ENCODE results near the gene SPATA31C2. TPM values are rescaled to one million over a fixed set of nuclear protein-coding genes. Genes with fewer than 3 reads are reported as not detected.

SPATA31C2 gene
- total RNA-seq, 1 experiment from 2014 or later: not detected

Other genes with a start within 250 kb of the SPATA31C2 start
- gene SPATA31C1, start 220.5 kb downstream of the SPATA31C2 start, total RNA-seq (2014; rRNA removed; shearing (Covaris generic); ENCODE audit: low replicate concordance): not detected in 2 replicates
- 2.3 and 4.0 TPM in 2 replicates for gene CDK20, start 163.9 kb downstream of the SPATA31C2 start, total RNA-seq (2014; rRNA removed; shearing (Covaris generic); ENCODE audit: low replicate concordance)
- gene SPIN1, start 250.0 kb upstream of the SPATA31C2 start, total RNA-seq (2014; rRNA removed; shearing (Covaris generic); ENCODE audit: low replicate concordance): 83.5 and 85.7 TPM in 2 replicates

Data from Caki2 (cell line).